ENCODE measurements around the gene RPL12.

RPL12 gene

DNA sequence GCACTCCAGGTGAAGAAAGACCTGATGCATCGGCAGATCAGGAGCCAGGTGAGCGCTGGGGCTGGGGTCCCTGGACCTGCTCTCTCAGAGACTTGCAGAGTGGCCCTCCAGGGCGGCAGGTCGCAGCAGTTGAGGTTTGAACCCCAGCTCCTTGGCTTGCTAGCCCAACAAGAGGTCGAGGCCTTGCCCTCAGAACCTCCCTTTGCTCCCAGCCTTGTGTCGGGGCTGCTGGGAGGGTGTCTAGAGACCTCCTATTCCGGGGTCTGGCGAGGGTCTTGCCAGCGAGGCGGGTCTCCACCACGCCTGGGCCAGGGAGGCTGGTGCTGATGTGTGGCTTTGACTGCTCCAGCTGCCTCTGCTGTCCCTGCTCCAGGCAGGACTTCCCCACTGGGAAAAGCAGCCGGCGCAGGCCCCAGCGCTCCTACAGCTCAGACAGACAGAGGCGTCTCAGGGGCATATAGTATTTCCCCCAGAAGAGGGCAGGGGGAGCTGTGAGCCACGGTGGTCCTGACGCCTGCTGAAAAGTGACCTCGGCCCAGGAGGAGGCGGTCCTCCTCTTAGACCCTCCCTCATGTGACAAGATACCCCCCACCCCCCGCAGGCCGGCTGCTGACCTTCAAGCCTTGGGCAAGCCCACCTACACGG lies 38.4 kb upstream of the RPL12 start:
- TF ChIP-seq, protein P1, sequence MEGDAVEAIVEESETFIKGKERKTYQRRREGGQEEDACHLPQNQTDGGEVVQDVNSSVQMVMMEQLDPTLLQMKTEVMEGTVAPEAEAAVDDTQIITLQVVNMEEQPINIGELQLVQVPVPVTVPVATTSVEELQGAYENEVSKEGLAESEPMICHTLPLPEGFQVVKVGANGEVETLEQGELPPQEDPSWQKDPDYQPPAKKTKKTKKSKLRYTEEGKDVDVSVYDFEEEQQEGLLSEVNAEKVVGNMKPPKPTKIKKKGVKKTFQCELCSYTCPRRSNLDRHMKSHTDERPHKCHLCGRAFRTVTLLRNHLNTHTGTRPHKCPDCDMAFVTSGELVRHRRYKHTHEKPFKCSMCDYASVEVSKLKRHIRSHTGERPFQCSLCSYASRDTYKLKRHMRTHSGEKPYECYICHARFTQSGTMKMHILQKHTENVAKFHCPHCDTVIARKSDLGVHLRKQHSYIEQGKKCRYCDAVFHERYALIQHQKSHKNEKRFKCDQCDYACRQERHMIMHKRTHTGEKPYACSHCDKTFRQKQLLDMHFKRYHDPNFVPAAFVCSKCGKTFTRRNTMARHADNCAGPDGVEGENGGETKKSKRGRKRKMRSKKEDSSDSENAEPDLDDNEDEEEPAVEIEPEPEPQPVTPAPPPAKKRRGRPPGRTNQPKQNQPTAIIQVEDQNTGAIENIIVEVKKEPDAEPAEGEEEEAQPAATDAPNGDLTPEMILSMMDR (conservative IDR thresholded peaks at IDR 0.05; ENCODE audit: low read depth, low read length), result no peak
- DNase-seq (ENCODE audit: low read depth), result no peak
- no peak overlapping the region for H3K4me3 ChIP-seq (ENCODE audit: low read depth, low read length)

DNA sequence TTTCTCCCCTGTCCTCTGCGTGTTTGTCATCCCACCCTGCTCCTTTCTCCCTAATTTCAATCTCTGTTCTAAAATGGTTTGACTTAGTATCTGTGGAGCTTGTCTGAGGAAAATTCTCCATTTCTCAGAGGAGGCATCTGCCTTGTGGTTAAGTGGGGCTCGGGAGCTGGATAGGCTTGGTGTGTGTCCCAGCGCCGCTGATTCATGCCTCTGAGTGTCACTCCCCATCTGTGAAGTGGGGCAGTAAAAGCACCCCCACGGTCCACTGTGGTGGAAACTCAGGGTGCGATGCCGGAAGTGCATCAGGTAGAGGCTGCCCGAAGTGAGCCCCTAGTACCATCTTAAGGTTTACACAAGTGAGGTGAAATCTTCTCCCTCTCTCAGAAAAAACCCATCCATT lies 37.7 kb upstream of the RPL12 start:
- no peak overlapping the region for H3K4me3 ChIP-seq (ENCODE audit: low read depth, low read length)
- TF ChIP-seq, protein P1 (conservative IDR thresholded peaks at IDR 0.05; ENCODE audit: low read depth, low read length), result no peak

DNA sequence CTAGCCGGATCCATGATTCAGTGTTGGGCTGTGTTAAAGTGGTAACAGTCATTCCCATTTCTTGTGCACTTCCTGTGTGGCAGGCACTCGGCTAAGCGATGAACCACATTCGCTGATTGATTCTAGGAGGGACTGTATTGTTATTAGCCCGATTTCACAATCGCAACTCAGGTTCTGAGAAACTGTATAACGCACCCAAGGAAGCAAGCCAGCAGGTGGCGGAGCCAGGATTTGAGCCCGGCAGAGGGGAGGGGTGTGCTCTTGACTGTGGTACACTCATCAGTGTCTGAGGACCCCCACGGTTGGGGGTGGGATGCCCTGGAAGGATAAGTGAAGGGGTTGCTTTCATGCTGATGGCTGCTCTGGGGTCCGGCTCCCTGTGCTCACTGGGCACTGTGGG lies 34.8 kb upstream of the RPL12 start:
- TF ChIP-seq, protein P1 (conservative IDR thresholded peaks at IDR 0.05; ENCODE audit: low read depth, low read length), result peak; percentile 22
- H3K4me3 ChIP-seq (ENCODE audit: low read depth, low read length), result no peak overlapping the region
- DNase-seq (ENCODE audit: low read depth), result no peak

More for the DNA sequence above, 37.7 kb upstream of the RPL12 start:
- no peak for DNase-seq (ENCODE audit: low read depth)

DNA sequence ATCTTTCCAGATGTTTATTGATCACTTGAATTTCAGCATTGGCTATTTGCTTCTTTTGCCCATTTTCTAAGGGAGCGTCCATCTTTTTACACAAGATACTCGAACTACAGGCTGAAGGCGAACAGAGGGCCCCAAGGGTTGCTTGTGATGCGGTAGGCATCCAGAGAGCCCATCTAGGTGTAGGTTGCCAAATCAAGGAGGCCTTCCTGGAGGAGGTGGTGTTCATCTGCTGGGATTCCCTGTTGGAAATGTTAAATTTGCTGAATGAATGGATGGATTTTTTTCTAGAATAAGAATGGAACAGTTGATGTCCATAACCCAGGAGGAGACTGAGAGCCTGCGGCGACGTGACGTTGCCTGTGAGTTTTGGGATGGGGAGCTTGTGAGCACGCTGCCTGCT lies 31.5 kb upstream of the RPL12 start:
- no peak overlapping the region for H3K4me3 ChIP-seq (ENCODE audit: low read depth, low read length)
- TF ChIP-seq, protein P1 (conservative IDR thresholded peaks at IDR 0.05; ENCODE audit: low read depth, low read length), result no peak
- DNase-seq (ENCODE audit: low read depth), result no peak

DNA sequence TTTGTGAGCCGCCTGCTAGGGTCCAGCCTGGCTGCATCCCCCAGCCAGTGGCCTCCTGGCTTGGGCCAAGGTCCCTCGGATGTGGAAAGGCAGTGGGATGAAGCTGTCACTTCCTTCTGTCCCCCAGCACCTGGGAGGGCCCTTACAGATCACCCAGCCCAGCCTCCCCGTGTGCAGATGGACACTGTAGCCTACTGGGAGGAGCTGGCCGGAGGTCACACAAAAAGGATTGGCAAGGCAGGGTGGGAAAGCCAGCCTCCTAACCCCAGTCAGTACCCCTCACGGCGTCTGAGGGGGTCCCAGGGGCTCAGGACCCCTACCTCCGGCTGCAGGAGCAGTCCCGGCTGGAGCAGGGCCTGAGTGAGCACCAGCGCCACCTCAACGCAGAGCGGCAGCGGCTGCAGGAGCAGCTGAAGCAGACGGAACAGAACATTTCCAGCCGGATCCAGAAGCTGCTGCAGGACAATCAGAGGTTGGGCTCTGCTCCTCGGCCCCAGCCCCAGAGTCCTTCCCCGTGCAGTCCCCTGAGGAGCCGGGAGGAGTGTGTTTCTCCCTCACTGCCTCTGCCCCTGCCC lies 28.4 kb upstream of the RPL12 start:
- no peak for DNase-seq (ENCODE audit: low read depth)
- no peak overlapping the region for H3K4me3 ChIP-seq (ENCODE audit: low read depth, low read length)
- TF ChIP-seq, protein P1 (conservative IDR thresholded peaks at IDR 0.05; ENCODE audit: low read depth, low read length), result no peak

DNA sequence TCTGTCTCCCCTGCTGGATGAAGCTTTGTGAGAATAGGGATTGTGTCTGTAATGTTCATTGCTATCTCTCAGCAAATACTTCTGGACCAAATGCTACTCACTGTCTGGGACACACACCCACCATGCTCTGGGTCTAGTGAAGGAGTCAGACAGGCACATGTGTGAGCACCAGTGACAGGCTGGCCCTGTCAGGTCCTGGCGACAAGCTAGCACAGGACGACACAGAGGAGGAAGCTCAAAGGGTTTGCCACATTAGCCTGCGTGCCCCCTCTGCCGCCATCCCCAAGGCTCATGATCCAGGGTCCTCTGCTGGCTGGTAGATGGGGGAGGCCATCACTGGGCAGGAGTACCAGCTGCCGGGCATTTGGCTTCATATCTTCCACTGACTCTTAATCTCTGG lies 23.4 kb upstream of the RPL12 start:
- DNase-seq (ENCODE audit: low read depth), result no peak
- TF ChIP-seq, protein P1 (conservative IDR thresholded peaks at IDR 0.05; ENCODE audit: low read depth, low read length), result no peak
- H3K4me3 ChIP-seq (ENCODE audit: low read depth, low read length), result no peak overlapping the region

DNA sequence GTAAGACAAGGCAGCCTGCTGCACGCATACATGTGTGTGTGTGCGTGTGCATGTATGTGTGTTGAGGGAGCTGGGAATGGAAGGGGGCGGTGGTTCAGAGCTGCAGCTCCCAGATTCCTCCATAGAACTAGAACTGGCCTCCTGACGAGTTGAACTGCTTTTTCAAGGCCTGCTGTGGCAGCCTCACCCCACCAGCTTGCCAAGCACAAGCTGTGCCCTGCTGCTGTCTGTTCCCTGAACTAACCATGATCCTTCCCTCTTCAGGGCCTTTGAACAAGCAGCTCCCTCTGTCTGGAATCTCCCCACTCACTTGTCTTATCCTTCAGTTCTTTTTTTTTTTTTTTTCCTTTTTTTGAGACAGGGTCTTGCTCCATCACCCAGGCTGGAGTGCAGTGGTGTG lies 22.7 kb upstream of the RPL12 start:
- TF ChIP-seq, protein P1 (conservative IDR thresholded peaks at IDR 0.05; ENCODE audit: low read depth, low read length), result no peak
- no peak for DNase-seq (ENCODE audit: low read depth)
- no peak overlapping the region for H3K4me3 ChIP-seq (ENCODE audit: low read depth, low read length)

All from choroid plexus epithelial cell (primary cell).